ENCODE data around the gene WDR13. TPM values are rescaled to one million over a fixed set of nuclear protein-coding genes. Genes with fewer than 3 reads are reported as not detected.

WDR13 gene
- total RNA-seq, 1 experiment from 2014 or later = 46.5 TPM

GRCh38 chrX:48574270-48575266, 22.7 kb upstream of the WDR13 start, which contains the start of gene RBM3:
Gene RBM3 (plus strand): TSS chrX:48574484. CDS start chrX:48575181, 697 bp downstream.
- Mint-ChIP-seq H3K27me3 (ENCODE audit: insufficient read depth, unreplicated experiment) (no peaks in the 10 kb centered on the region), H3K4me1 (ENCODE audit: low read depth, unreplicated experiment) (peaks cover 2% of the 10 kb centered on the region), H3K4me3 (ENCODE audit: unreplicated experiment) (peak within 1 kb of the TSS; percentile 94), H3K9me3 (ENCODE audit: unreplicated experiment) (no peaks in the 10 kb centered on the region), H3K36me3 (ENCODE audit: insufficient read depth, unreplicated experiment) (peaks cover 59% of the 10 kb centered on the region), H3K27ac (ENCODE audit: unreplicated experiment) (peak within 1 kb of the TSS; percentile 99)
- Histone ChIP-seq H3K4me3 (ENCODE audit: low read depth, low read length) (peak within 1 kb of the TSS; percentile 80), H3K27me3 (replicated peaks; ENCODE audit: control insufficient read depth, insufficient read depth, low read length) (no peaks in the 10 kb centered on the region), H3K36me3 (ENCODE audit: control insufficient read depth, insufficient read depth, low read length) (peaks cover 9% of the 10 kb centered on the region), H3K4me1 (peaks cover 29% of the 10 kb centered on the region), H3K9me3 (no peaks in the 10 kb centered on the region)
- POLR2A ChIA-PET = interaction anchor here (0.5 to 1.3 kb wide), 4 partner anchors 24 to 163 kb away, joined by 3 to 9 read pairs (median 3); partner anchors contain the start of gene TBC1D25
- intact Hi-C loops (cut with micrococcal nuclease; ENCODE audit: unreplicated experiment) = loop anchor here (1.0 kb wide), 2 partner anchors 24 to 35 kb away; partner anchors contain the start of gene TBC1D25
- TF ChIP-seq, protein P1, sequence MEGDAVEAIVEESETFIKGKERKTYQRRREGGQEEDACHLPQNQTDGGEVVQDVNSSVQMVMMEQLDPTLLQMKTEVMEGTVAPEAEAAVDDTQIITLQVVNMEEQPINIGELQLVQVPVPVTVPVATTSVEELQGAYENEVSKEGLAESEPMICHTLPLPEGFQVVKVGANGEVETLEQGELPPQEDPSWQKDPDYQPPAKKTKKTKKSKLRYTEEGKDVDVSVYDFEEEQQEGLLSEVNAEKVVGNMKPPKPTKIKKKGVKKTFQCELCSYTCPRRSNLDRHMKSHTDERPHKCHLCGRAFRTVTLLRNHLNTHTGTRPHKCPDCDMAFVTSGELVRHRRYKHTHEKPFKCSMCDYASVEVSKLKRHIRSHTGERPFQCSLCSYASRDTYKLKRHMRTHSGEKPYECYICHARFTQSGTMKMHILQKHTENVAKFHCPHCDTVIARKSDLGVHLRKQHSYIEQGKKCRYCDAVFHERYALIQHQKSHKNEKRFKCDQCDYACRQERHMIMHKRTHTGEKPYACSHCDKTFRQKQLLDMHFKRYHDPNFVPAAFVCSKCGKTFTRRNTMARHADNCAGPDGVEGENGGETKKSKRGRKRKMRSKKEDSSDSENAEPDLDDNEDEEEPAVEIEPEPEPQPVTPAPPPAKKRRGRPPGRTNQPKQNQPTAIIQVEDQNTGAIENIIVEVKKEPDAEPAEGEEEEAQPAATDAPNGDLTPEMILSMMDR (IDR thresholded peaks at IDR 0.05; ENCODE audit: insufficient read depth in 1 of 2, low read depth in 1 of 2, low read length in 1 of 2, severe bottlenecking in 1 of 2, unreplicated experiment in 1 of 2) = peak in 1 of 2 experiments; percentile 25
- CTCF ChIA-PET = no interaction called here
- peak; percentile 91 to 93 for DNase-seq
- BruUV-seq (replicated peaks) = TSS peak; percentile 65

- H3K27me3 Mint-ChIP-seq (ENCODE audit: insufficient read depth, unreplicated experiment) = no peaks in the 10 kb centered on the region
These were observed 21.6 kb upstream of the WDR13 start for GRCh38 chrX:48575642-48576041.

GRCh38 chrX:48576108-48576507, 21.2 kb upstream of the WDR13 start:
- ChIA-PET CTCF (interaction anchor here (0.5 kb wide), 1 partner anchor 119 kb away, joined by 3 read pairs; no protein-coding TSS in a partner anchor), POLR2A (no interaction called here)
- intact Hi-C loops (cut with micrococcal nuclease; ENCODE audit: unreplicated experiment) = no loop called here
- no peaks in the 10 kb centered on the region for H3K27me3 ChIP-seq (replicated peaks; ENCODE audit: control insufficient read depth, insufficient read depth, low read length)
- no peak for DNase-seq
- H3K4me1 Mint-ChIP-seq (ENCODE audit: low read depth, unreplicated experiment) = peaks cover 6% of the 10 kb centered on the region
- peaks cover 9% of the 10 kb centered on the region for H3K36me3 ChIP-seq (ENCODE audit: control insufficient read depth, insufficient read depth, low read length)
- peaks cover 63% of the 10 kb centered on the region for H3K36me3 Mint-ChIP-seq (ENCODE audit: insufficient read depth, unreplicated experiment)
- TF ChIP-seq, protein P1 (IDR thresholded peaks at IDR 0.05; ENCODE audit: insufficient read depth in 1 of 2, low read depth in 1 of 2, low read length in 1 of 2, severe bottlenecking in 1 of 2, unreplicated experiment in 1 of 2) = no peak
- H3K9me3 Mint-ChIP-seq (ENCODE audit: unreplicated experiment) = no peaks in the 10 kb centered on the region
- H3K4me1 ChIP-seq = peaks cover 42% of the 10 kb centered on the region
- no peak overlapping the region; the same call in 1 of the 2 replicates for H3K4me3 ChIP-seq (ENCODE audit: low read depth, low read length)
- no peaks in the 10 kb centered on the region for H3K27me3 Mint-ChIP-seq (ENCODE audit: insufficient read depth, unreplicated experiment)
- H3K9me3 ChIP-seq = no peaks in the 10 kb centered on the region
- BruUV-seq (replicated peaks) = no TSS peak
- H3K4me3 Mint-ChIP-seq (ENCODE audit: unreplicated experiment) = peak overlapping the region; percentile 94
- H3K27ac Mint-ChIP-seq (ENCODE audit: unreplicated experiment) = no peak overlapping the region

More at GRCh38 chrX:48575642-48576041, 21.6 kb upstream of the WDR13 start:
- Histone ChIP-seq H3K27me3 (replicated peaks; ENCODE audit: control insufficient read depth, insufficient read depth, low read length) (no peaks in the 10 kb centered on the region), H3K36me3 (ENCODE audit: control insufficient read depth, insufficient read depth, low read length) (peaks cover 9% of the 10 kb centered on the region), H3K9me3 (no peaks in the 10 kb centered on the region), H3K4me1 (peaks cover 40% of the 10 kb centered on the region), H3K4me3 (ENCODE audit: low read depth, low read length) (peak overlapping the region; percentile 80)
- Mint-ChIP-seq H3K9me3 (ENCODE audit: unreplicated experiment) (no peaks in the 10 kb centered on the region), H3K4me1 (ENCODE audit: low read depth, unreplicated experiment) (peaks cover 6% of the 10 kb centered on the region), H3K4me3 (ENCODE audit: unreplicated experiment) (peak overlapping the region; percentile 94), H3K36me3 (ENCODE audit: insufficient read depth, unreplicated experiment) (peaks cover 63% of the 10 kb centered on the region), H3K27ac (ENCODE audit: unreplicated experiment) (peak overlapping the region; percentile 99)
- intact Hi-C loops (cut with micrococcal nuclease; ENCODE audit: unreplicated experiment) = no loop called here
- DNase-seq = no peak
- TF ChIP-seq, protein P1 (IDR thresholded peaks at IDR 0.05; ENCODE audit: insufficient read depth in 1 of 2, low read depth in 1 of 2, low read length in 1 of 2, severe bottlenecking in 1 of 2, unreplicated experiment in 1 of 2) = no peak
- ChIA-PET CTCF (interaction anchor here (0.5 kb wide), 1 partner anchor 120 kb away, joined by 3 read pairs; no protein-coding TSS in a partner anchor), POLR2A (no interaction called here)
- BruUV-seq (replicated peaks) = no TSS peak

All from Caco-2 (cell line).